Fibroblast of lung (primary cell): ENCODE measurements around the gene NEURL1.

Source experiments
- CTCF ChIP-seq, 2 donors: IDR thresholded peaks in 1 of 2; conservative IDR thresholded peaks in 1 of 2; 1 replicate in 1 of 2; 2 replicates in 1 of 2; pipeline ENCODE4 v1.5.1; 2011 to 2012; ENCODE audit warnings: low read length in 2 of 2, control low read depth in 1 of 2, inconsistent platforms in 1 of 2, low read depth in 1 of 2, mild to moderate bottlenecking in 1 of 2
- EZH2 ChIP-seq: IDR thresholded peaks from 2 replicates; pipeline ENCODE4 v1.5.1; 2012; ENCODE audit warnings: low read length, control low read depth, mild to moderate bottlenecking; ENCODE audit errors: missing control alignments

- TF ChIP-seq CTCF (conservative IDR thresholded peaks at IDR 0.05 in 1 of 2, IDR thresholded peaks at IDR 0.05 in 1 of 2; ENCODE audit: low read depth in 1 of 2, low read length in 2 of 2) (no peak), EZH2 (no peak)
Measured at GRCh38 chr10:103590060-103590459, 96.6 kb downstream of the NEURL1 start.
